WERI-Rb-1 (cell line): ENCODE results near the gene NPHP3.
"Not testable (repeated sequence)": the region's sequence is repeated elsewhere in the genome, so short reads cannot be mapped to it uniquely, and the experiment has no call there.

Experiments
- DNase-seq: peaks from one replicate; pipeline ENCODE4 v3.0.0-alpha.2; 2020
- H3K27ac ChIP-seq: fragments of 250-450 bp; sonication (Bioruptor Pico); 2 replicates; pipeline ENCODE4 v1.5.1; 2020; ENCODE audit warnings: mild to moderate bottlenecking, moderate library complexity
- H3K27me3 ChIP-seq: fragments of 250-450 bp; sonication (Bioruptor Pico); 2 replicates; pipeline ENCODE4 v1.5.1; 2021; ENCODE audit warnings: mild to moderate bottlenecking, low read depth, moderate library complexity; ENCODE audit not compliant: insufficient read depth, severe bottlenecking
- H3K36me3 ChIP-seq: fragments of 250-450 bp; sonication (Bioruptor Pico); 2 replicates; pipeline ENCODE4 v1.5.1; 2020; ENCODE audit warnings: mild to moderate bottlenecking, moderate library complexity
- H3K4me3 ChIP-seq: 2 replicates; pipeline ENCODE4 v1.5.1; 2011; ENCODE audit warnings: low read depth, mild to moderate bottlenecking, control low read depth, low read length
- H3K9me3 ChIP-seq: fragments of 250-450 bp; sonication (Bioruptor Pico); 2 replicates; pipeline ENCODE4 v1.5.1; 2021; ENCODE audit warnings: mild to moderate bottlenecking, moderate library complexity; ENCODE audit not compliant: severe bottlenecking
- TF ChIP-seq, protein P1 (sequence below): IDR thresholded peaks from 2 replicates; pipeline ENCODE4 v1.5.1; 2011; ENCODE audit warnings: low read depth, mild to moderate bottlenecking, control low read depth, inconsistent platforms, low read length

The NPHP3 gene

GRCh38 chr3:132722165-132723023, at the start of gene NPHP3:
Gene NPHP3, minus strand, starts transcription at chr3:132722409. Its CDS starts 54 bp downstream, at chr3:132722355.
- TF ChIP-seq, protein P1, sequence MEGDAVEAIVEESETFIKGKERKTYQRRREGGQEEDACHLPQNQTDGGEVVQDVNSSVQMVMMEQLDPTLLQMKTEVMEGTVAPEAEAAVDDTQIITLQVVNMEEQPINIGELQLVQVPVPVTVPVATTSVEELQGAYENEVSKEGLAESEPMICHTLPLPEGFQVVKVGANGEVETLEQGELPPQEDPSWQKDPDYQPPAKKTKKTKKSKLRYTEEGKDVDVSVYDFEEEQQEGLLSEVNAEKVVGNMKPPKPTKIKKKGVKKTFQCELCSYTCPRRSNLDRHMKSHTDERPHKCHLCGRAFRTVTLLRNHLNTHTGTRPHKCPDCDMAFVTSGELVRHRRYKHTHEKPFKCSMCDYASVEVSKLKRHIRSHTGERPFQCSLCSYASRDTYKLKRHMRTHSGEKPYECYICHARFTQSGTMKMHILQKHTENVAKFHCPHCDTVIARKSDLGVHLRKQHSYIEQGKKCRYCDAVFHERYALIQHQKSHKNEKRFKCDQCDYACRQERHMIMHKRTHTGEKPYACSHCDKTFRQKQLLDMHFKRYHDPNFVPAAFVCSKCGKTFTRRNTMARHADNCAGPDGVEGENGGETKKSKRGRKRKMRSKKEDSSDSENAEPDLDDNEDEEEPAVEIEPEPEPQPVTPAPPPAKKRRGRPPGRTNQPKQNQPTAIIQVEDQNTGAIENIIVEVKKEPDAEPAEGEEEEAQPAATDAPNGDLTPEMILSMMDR, result no peak
- peaks cover 6% of the 10 kb centered on the region; the same call in 1 of the 2 replicates for H3K36me3 ChIP-seq
- no peaks in the 10 kb centered on the region for H3K9me3 ChIP-seq
- H3K27ac ChIP-seq, result peak within 1 kb of the TSS; percentile 77
- DNase-seq, result peak; percentile 97
- peak within 1 kb of the TSS; percentile 60 for H3K4me3 ChIP-seq
- no peaks in the 10 kb centered on the region for H3K27me3 ChIP-seq

DNA sequence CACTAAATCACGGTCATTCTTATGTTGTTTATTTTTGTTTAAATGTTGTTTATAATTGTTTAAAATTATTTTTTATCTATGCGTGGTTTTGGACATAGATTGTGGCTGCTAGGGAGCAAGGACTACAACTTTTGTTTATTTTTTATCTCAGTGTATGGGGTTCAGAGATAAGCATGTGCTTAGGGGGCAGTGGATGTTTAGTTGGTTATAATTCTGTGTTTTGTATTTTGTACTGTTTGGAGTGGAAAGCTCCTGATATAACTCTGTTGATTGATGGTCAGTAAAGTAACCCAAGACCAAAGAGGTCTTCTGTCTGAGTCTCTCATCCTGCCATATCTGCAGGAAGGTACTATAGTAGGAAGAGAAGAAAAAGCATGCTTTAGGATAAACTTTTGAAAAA, 36.5 kb upstream of the NPHP3 start:
- TF ChIP-seq, protein P1, result no peak
- Histone ChIP-seq H3K36me3 (no peaks in the 10 kb centered on the region), H3K4me3 (no peak overlapping the region), H3K27ac (no peak overlapping the region), H3K27me3 (no peaks in the 10 kb centered on the region), H3K9me3 (no peaks in the 10 kb centered on the region)
- DNase-seq, result no peak

GRCh38 chr3:132756108-132756650, 34.0 kb upstream of the NPHP3 start:
- no peak for DNase-seq
- H3K36me3 ChIP-seq, result no peaks in the 10 kb centered on the region
- TF ChIP-seq, protein P1, result no peak
- H3K4me3 ChIP-seq, result no peak overlapping the region
- H3K9me3 ChIP-seq, result no peaks in the 10 kb centered on the region
- H3K27ac ChIP-seq, result no peak overlapping the region
- H3K27me3 ChIP-seq, result no peaks in the 10 kb centered on the region

DNA sequence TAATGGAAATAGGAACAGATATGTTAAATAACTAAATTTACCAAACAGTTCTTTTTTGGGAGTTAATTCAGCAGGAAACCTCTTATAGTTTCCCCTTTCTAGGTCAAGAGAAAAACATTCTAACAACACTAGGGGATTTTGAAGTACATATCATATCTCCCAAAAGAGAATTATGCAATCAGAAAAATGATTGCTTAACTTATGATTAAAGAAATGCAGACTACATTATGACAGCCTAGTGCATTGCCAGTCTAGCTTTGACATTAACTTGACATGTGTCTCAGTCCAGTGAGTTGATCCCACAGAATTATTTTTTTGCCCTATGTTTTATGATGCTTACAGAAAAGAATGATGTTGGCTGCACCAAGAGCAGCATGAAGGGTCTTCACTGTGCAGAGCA, 31.7 kb upstream of the NPHP3 start:
- H3K4me3 ChIP-seq, result no peak overlapping the region

DNA sequence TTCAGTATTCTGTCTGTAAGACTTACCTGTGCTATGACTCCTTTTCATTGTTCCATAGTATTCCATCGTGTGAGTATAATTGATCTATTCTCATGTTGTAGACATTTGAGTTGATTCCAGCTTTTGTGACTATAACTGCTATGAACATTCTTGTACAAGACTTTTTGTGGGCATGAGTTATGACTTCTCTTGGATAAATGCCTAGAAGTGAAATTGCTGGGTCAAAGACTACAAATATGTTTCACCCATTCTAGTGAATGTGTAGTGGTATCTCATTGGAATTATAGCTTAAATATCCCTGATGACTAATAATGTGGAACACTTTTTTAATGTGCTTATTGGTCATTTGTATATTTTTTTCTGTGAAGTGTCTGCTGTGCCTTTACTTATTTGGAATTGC, 27.6 kb upstream of the NPHP3 start:
- TF ChIP-seq, protein P1, result no peak
- H3K27me3 ChIP-seq, result no peaks in the 10 kb centered on the region
- no peak for DNase-seq

More for the DNA sequence above, 31.7 kb upstream of the NPHP3 start:
- no peaks in the 10 kb centered on the region for H3K36me3 ChIP-seq
- TF ChIP-seq, protein P1, result no peak
- no peaks in the 10 kb centered on the region for H3K27me3 ChIP-seq
- no peak overlapping the region for H3K27ac ChIP-seq
- H3K9me3 ChIP-seq, result no peaks in the 10 kb centered on the region
- DNase-seq, result no peak

DNA sequence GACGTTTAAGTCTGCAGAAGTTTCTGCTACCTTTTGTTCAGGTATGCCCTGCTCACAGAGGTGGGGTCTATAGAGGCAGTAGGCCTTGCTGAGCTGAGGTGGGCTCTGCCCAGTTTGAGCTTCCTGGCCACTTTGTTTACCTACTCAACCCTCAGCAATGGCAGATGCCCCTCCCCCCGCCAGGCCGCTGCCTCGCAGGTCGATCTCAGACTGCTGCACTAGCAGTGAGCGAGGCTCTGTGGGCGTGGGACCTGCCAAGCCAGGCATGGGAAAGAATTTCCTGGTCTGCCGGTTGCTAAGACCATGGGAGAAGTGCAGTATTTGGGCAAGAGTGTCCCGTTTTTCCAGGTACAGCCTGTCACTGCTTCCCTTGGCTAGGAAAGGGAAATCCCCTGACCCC, 24.5 kb upstream of the NPHP3 start:
- DNase-seq, H3K4me3 ChIP-seq, H3K36me3 ChIP-seq, H3K9me3 ChIP-seq, H3K27me3 ChIP-seq, H3K27ac ChIP-seq: not testable (repeated sequence)

More for the DNA sequence above, 27.6 kb upstream of the NPHP3 start:
- Histone ChIP-seq H3K36me3 (no peaks in the 10 kb centered on the region), H3K9me3 (no peaks in the 10 kb centered on the region), H3K4me3 (no peak overlapping the region), H3K27ac (no peak overlapping the region)
